ENCODE measurements around the gene LPP.

- TF ChIP-seq CTCF (IDR thresholded peaks at IDR 0.05) = no peak
- TF ChIP-seq POLR2A (IDR thresholded peaks at IDR 0.05) = no peak
Observed at GRCh38 chr3:188760408-188760807, 606.5 kb downstream of the LPP start.
